Activated T-helper 9 cell treated with anti-CD3 and anti-CD28 coated beads, Interleukin-2, amount 50 U/mL, for 16 hours (primary cell): ENCODE results near the gene DHX34.
"Not testable (repeated sequence)": the region's sequence is repeated elsewhere in the genome, so short reads cannot be mapped to it uniquely, and the experiment has no call there.

ENCODE experiments used
- DNase-seq: peaks from one replicate; pipeline ENCODE4 v3.0.0-alpha.2; 2020; ENCODE audit warnings: low read depth

Gene DHX34

DNA sequence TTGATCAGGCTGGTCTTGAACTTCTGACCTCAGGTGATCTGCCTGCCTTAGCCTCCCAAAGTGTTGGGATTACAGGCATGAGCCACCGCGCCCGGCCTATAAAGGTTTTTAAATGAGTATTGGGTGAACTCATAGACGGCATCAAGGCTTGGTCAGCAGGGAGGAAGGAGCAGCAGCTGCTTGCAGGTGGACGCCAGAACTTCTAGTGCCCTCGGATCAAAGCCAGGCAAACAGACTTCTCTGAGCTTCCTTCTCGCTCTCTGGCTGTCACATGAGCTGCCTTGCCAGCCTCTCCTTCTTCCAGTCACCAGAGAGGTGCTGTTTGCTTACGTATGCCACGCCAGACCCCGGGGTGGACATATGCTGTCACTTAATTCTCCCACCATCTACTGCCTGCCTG, 16.3 kb downstream of the DHX34 start:
- DNase-seq, result not testable (repeated sequence)

DNA sequence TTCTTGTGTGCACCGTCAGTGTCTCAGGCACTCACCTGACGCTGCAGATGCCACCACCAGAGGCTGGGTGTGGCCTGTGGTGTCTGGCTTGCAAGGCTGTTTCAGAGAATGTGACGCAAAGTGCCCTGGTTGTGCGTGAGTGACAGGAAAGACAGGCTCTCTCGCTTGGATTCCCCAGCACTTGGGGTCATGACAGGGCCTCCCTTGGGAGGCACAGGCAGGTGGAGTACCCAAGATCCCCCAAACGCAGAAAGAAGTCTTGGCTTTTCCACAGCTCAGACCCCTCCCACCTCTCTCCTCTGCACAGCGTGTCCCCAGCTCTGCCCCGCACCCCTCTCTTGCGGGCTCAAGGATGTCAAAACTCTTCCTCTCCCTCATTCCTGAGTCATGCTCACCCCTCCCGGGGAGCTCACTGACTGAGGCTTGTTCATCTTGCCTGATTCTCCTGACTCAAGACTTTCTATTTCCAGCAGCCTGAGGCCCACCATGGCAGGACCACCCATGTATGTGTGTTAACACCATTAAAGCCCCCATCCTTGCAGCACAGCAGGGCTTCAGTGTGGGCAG, 21.0 kb downstream of the DHX34 start:
- DNase-seq, result no peak

DNA sequence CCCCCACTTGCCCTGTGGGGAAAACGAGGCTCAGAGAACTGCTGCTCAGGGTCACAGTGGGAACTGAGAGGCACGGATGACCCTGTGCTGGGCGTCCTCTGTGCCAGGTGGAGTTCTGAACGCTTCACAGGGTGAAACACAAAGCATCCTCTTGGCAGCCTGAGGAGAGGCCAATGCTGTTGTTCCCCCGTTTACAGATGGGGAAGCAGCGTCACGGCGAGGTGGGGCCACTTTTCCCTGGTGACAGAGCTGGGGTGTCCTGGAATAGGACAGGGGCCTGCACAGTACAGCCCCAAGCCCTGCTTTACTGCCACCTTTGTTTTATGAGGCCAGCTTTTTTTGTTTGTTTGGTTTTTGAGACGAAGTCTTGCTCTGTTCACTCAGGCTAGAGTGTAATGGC, 22.1 kb downstream of the DHX34 start:
- DNase-seq, result no peak

GRCh38 chr19:47372603-47373002, 23.5 kb downstream of the DHX34 start:
- DNase-seq, result no peak

DNA sequence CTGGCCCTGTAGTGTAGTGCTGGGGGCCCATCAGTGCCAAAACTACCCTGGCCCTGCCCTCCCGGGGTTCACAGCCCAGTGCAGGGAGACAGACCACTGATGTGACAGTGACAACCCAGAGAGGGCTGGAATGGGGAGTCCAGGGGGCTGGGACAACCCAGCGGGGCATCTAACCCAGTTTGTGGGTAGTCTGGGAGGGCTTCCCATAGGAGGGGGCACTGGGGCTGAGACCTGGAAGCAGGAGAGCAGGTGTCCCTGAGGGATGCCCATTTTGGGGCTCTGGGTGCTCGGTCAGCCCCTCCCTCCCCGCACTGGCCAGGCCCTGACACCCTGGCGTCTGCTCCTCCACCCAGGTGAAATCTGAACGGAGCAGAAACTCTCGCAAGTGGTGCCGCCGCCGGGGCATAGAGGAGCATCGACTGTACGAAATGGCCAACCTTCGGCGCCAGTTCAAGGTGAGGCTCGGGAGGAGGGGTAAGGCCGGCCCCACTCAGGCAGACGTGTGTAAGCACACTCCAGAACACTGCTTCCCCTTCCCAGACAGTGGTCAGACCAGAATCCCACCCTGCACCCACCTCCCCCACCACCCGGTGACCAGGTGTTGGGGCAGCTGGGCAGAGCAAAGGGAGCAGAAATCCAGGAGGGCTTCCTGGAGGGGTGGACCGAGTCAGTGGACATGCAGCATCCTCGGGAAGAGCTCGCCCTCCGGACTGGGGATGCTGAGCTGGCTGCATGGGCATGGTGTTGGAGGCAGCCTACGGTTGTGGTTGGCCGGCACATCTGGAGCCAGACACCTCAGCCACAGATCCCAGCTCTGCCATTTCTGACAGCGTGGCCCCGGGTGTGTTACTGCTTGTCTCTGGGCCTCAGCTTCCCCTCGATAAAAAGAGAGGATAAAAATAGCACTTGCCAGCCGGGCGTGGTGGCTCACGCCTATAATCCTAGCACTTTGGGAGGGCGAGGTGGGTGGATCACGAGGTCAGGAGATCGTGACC, 24.4 kb downstream of the DHX34 start:
- no peak for DNase-seq

- DNase-seq, result no peak
Measured at GRCh38 chr19:47374876-47375693, 26.0 kb downstream of the DHX34 start.

DNA sequence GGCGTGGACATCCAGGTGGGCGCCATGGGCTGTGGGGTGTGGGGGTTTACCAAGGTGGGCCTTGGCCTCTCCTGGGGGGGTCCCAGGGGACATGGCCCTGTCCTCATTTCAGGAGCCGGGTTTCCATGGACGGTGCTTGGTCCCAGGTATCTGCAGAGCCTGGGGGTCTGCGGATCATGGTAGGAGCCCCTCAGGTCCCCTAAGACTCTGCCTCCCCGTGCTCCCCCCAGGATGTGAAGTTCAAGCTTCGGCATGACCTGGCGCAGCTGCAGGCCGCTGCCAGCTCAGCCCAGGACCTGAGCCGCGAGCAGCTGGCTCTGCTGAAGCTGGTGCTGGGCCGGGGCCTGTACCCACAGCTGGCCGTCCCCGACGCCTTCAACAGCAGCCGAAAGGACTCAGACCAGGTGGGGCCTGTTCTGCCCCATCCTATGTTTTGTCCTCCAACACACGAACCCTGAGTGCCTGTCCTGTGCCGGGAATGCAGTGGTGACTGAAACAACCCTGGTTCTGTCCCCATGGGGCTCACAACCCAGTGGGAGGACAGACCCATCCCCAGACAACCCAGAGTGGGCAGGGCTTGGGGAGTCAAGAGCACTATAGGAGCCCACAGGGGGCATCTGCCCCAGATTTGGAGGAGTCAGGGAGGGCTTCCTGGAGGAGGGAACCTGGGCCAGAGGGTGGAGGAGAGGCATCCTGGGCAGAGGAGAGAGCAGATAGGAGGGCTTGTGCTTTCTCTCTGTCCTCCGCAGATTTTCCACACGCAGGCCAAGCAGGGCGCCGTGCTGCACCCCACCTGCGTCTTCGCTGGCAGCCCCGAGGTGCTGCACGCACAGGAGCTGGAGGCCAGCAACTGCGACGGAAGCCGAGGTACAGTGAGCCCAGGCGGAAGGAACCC, 26.8 kb downstream of the DHX34 start:
- DNase-seq, result no peak

- no peak for DNase-seq
Measured at GRCh38 chr19:47376589-47377144, 27.6 kb downstream of the DHX34 start.

DNA sequence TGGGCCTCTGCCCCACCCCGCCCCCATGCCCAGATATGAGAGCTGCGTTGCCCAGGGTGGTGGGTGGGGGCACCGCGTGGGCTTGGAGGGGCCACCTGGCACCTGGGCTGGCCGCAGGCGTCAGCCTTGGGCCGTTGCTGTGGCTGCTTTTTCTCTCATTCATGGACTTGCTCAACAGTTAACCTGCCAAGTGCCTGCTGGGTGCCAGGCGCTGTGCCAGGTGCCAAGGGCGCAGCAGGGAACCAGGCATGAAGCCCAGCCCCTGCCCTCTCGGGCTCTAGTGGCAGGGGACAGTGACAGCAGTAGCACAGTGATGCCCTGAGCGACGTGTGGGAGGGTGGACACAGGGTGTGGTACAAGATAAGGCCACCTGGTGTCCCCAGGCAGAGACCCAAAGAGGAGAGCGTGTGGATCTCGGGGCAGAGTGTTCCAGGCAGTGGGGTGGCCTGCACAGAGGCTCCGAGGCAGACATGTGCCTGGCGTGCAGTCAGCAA, 28.1 kb downstream of the DHX34 start:
- no peak for DNase-seq

GRCh38 chr19:47377801-47378200, 28.7 kb downstream of the DHX34 start:
- no peak for DNase-seq

- no peak for DNase-seq
Measured at GRCh38 chr19:47378246-47378645, 29.1 kb downstream of the DHX34 start.

DNA sequence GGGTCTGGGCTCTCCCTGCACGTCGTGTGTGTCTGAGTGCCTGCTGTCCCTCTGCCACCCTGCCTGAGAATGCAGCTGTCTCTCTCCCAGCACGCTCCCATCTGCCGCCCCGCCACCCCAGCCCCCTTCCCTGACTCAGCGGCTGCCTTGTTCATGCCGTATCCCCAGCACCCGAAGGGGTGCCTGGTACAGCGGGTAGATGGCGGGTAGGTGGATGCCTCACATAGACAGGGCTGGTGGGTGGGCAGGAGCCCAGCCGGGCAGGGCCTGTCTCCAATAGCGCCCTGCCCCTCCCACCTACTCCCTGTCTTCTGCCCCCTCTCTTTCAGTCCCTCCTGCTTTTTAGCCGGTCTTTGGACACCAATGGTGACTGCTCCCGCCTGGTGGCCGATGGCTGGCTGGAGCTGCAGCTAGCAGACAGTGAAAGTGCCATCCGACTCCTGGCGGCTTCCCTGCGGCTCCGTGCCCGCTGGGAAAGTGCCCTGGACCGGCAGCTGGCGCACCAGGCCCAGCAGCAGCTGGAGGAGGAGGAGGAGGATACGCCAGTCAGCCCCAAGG, 30.3 kb downstream of the DHX34 start:
- DNase-seq, result no peak

GRCh38 chr19:47380559-47380958, 31.4 kb downstream of the DHX34 start:
- no peak for DNase-seq

DNA sequence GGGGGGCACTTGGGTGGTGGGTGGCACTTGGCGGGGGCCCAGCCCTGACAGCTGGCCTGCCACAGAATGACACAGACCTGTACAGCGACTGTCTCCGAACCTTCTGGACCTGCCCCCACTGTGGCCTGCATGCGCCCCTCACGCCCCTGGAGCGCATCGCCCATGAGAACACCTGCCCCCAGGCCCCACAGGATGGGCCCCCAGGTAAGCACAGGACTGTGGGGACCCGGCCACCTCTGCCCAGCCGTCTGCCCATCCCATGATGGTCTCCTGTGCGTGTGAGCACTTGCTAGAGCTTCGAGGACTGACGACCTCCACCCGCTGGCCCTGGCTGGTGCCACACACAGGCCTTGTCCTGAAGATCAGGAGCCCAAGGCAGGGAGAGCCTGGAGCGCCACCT, 32.0 kb downstream of the DHX34 start:
- DNase-seq, result no peak

GRCh38 chr19:47381653-47382279, 32.7 kb downstream of the DHX34 start:
- DNase-seq, result no peak

DNA sequence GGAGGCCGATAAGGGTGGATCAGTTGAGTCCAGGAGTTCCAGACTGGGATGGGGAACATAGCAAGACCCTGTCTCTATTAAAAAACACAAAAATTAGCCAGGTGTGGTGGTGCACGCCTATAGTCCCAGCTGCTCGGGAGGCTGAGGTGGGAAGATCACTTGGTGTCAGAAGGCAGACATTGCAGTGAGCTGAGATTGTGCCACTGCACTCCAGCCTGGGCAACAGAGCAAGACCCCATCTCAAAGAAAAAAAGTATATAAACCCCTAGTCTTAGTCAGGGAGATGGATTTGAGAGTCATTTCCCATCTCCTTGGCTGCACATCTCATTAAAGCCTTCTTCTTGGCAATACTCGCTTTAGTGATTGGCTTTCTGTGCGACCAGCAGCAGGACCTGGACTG, 34.8 kb downstream of the DHX34 start:
- not testable (repeated sequence) for DNase-seq

GRCh38 chr19:47384533-47384932, 35.4 kb downstream of the DHX34 start:
- DNase-seq, result not testable (repeated sequence)

GRCh38 chr19:47386582-47386981, 37.5 kb downstream of the DHX34 start:
- not testable (repeated sequence) for DNase-seq

GRCh38 chr19:47387623-47388022, 38.5 kb downstream of the DHX34 start:
- DNase-seq, result not testable (repeated sequence)

DNA sequence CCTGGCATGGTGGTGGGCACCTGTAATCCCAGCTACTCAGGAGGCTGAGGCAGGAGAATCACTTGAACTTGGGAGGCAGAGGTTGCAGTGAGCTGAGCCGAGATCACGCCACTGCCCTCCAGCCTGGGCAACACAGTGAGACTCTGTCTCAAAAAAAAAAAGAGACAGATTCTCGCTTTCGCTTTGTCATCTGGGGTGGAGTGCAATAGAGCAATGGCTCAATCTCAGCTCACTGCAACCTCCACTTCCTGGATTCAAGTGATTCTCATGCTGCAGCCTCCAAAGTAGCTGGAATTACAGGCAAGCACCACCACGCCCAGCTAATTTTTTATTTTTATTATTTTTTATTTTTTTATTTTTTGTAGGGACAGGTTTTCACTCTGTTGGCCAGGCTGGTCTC, 39.6 kb downstream of the DHX34 start:
- not testable (repeated sequence) for DNase-seq
